Loucy (cell line): ENCODE data around the gene CTTNBP2.

ENCODE experiments used
- EZH2phosphoT487 ChIP-seq: fragments of 200-600 bp; IDR thresholded peaks from 2 replicates; pipeline ENCODE4 v1.6.1; 2018; ENCODE audit warnings: antibody characterized with exemption, mild to moderate bottlenecking, moderate library complexity, borderline replicate concordance
- TF ChIP-seq, protein P1 (sequence below): fragments of 200-600 bp; sonication (generic); conservative IDR thresholded peaks from 2 replicates; pipeline ENCODE4 v1.5.1; 2014; ENCODE audit warnings: mild to moderate bottlenecking, antibody characterized with exemption, low read length

DNA sequence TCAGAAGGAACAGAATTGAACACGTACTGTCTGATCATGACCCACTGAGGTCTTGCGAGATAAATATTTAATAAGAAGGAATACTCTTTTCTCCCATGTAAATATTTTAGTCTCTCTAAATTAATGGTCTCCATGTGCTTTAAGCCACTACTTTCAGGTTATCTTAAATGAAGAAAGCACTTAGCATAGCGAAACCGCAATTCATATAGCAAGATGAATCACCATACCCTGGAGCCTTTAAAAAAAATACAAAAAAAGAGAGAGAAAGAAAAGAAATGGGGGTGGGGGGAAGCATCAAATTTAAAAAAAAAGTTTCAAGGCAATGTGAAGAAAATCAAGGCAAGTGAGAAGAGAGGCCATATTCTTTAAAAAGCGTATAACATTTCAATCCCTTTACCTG is 82.5 kb downstream of the CTTNBP2 start:
- no peak for TF ChIP-seq EZH2phosphoT487
- TF ChIP-seq, protein P1, sequence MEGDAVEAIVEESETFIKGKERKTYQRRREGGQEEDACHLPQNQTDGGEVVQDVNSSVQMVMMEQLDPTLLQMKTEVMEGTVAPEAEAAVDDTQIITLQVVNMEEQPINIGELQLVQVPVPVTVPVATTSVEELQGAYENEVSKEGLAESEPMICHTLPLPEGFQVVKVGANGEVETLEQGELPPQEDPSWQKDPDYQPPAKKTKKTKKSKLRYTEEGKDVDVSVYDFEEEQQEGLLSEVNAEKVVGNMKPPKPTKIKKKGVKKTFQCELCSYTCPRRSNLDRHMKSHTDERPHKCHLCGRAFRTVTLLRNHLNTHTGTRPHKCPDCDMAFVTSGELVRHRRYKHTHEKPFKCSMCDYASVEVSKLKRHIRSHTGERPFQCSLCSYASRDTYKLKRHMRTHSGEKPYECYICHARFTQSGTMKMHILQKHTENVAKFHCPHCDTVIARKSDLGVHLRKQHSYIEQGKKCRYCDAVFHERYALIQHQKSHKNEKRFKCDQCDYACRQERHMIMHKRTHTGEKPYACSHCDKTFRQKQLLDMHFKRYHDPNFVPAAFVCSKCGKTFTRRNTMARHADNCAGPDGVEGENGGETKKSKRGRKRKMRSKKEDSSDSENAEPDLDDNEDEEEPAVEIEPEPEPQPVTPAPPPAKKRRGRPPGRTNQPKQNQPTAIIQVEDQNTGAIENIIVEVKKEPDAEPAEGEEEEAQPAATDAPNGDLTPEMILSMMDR: no peak
